Bronchial epithelial cell (primary cell): ENCODE data around the gene LATS2. TPM values are rescaled to one million over a fixed set of nuclear protein-coding genes. Genes with fewer than 3 reads are reported as not detected.
A peak's percentile ranks its signal among the peaks of the same experiment; 100 is the strongest.

ENCODE experiments used
- DNase-seq: peaks from one replicate; pipeline ENCODE4 v3.0.0-alpha.2; 2010; ENCODE audit warnings: low read depth
- FAIRE-seq: peaks from 2 replicates; lab custom pipeline; 2011; peaks lifted over from hg19 to GRCh38; lab: Jason Lieb, UNC
- H3K27me3 ChIP-seq: 2 replicates; pipeline ENCODE4 v1.5.1; 2011; ENCODE audit warnings: low read length; ENCODE audit not compliant: control insufficient read depth, insufficient read depth
- H3K36me3 ChIP-seq: 2 replicates; pipeline ENCODE4 v1.5.1; 2011; ENCODE audit warnings: low read length; ENCODE audit not compliant: control insufficient read depth, insufficient read depth
- H3K4me3 ChIP-seq: 2 replicates; pipeline ENCODE4 v1.5.1; 2011; ENCODE audit warnings: mild to moderate bottlenecking, low read depth, low read length, control low read depth
- CTCF ChIP-seq: IDR thresholded peaks from 2 replicates; pipeline ENCODE4 v1.5.1; 2011; ENCODE audit warnings: mild to moderate bottlenecking, moderate library complexity, low read length, control low read depth, inconsistent platforms; ENCODE audit not compliant: insufficient read depth, severe bottlenecking
- total RNA-seq: library from RNA; depleted of rRNA; stranded (reverse); fragments of >200 nt; gene quantifications from 2 replicates; pipeline ENCODE4 v1.2.1, GENCODE V29; 2014

The LATS2 gene
- total RNA-seq, 1 donor from 2014 or later, result 5.3 TPM

DNA sequence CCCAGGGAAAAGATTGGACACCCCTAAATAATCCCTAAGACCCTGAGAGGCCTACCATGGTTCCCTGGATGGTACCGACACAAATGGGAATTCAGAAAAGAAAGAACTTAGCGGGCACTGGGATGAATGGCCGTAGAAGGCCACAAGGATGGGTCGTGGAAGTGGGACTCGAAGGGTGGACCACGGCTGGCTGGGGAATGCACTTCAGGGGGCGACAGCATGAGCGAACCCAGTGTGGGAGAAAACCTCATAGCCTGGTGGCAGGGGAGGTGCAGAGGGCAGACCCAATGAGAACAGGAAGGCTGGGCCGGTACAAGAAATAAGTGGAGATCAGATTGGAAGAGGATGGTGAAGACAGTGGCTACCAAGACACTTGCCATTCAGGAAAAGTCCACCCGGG lies 28.7 kb downstream of the LATS2 start:
- TF ChIP-seq CTCF, result no peak
- Histone ChIP-seq H3K4me3 (no peak overlapping the region), H3K27me3 (no peaks in the 10 kb centered on the region), H3K36me3 (no peaks in the 10 kb centered on the region)
- DNase-seq (no peak), FAIRE-seq (no peak)

- H3K27me3 ChIP-seq, result no peaks in the 10 kb centered on the region
- no peak for DNase-seq
- H3K4me3 ChIP-seq, result no peak overlapping the region
- TF ChIP-seq CTCF, result no peak
- no peaks in the 10 kb centered on the region for H3K36me3 ChIP-seq
- no peak for FAIRE-seq
These were observed 29.7 kb downstream of the LATS2 start for GRCh38 chr13:21031594-21032275.

GRCh38 chr13:21025539-21025938 lies 35.8 kb downstream of the LATS2 start:
- FAIRE-seq (no peak), DNase-seq (no peak)
- no peaks in the 10 kb centered on the region for H3K27me3 ChIP-seq
- H3K4me3 ChIP-seq, result no peak overlapping the region
- TF ChIP-seq CTCF, result no peak
- H3K36me3 ChIP-seq, result no peaks in the 10 kb centered on the region

DNA sequence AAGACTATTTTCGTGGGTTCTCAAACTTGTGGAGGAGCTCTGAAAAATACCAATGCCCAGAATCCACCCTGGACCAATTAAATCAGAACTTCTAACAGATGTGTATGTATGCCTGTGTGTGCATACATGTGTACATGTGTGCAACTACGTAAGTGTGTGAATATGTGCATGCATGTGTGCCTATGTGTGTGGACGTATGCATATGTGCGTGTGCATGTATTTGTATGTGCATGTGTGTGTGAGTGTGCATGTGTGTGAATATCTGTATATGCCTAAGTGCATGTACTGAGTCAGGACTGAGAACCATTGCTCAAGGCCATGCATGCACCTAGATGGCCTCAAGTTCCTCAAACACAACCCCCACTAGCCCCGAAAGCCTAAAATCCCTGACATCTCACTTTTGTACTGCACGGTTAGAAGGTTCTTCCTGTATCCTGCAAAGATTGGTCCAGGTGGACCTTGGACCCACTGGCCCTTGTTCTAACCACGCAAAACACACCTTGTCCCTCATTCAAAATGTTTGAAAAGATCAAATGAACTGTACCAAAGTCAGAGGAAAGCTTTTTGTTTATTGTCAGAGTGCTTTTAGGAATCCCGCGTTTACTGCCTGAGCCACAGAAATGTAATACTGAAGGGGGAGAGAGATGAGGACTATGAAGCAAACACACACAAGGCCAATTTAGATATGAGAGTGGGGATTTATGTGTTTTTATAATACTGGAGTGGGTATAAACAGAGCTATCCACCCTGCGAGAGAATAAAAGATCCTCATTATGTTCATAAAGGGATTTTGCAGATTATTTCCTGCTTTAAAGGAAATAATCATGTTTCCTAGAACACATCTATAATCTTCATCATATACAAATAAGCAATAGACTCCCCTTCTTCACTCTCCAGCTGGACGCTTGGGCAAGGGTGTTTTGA lies 39.1 kb downstream of the LATS2 start:
- DNase-seq, result no peak
- no peak for TF ChIP-seq CTCF
- FAIRE-seq, result peak; percentile 73
- Histone ChIP-seq H3K36me3 (no peaks in the 10 kb centered on the region), H3K4me3 (no peak overlapping the region), H3K27me3 (no peaks in the 10 kb centered on the region)

GRCh38 chr13:21020581-21020980 lies 40.8 kb downstream of the LATS2 start:
- peaks cover 1% of the 10 kb centered on the region for H3K36me3 ChIP-seq
- no peak for FAIRE-seq
- no peak for DNase-seq

More at GRCh38 chr13:21020581-21020980, 40.8 kb downstream of the LATS2 start:
- no peak for TF ChIP-seq CTCF
- H3K4me3 ChIP-seq, result no peak overlapping the region
- no peaks in the 10 kb centered on the region for H3K27me3 ChIP-seq
